Measurements from ENCODE around the gene NLRC4.

- TF ChIP-seq CTCF (IDR thresholded peaks at IDR 0.05), result no peak
- TF ChIP-seq EZH2phosphoT487 (IDR thresholded peaks at IDR 0.05), result no peak
- TF ChIP-seq EZH2 (IDR thresholded peaks at IDR 0.05), result no peak
These were observed 36.5 kb downstream of the NLRC4 start for GRCh38 chr2:32228181-32228580.
